Stimulated activated CD4-positive, alpha-beta T cell treated with anti-CD3 and anti-CD28 coated beads, Interleukin-2, amount 100 ng/mL, for 4 hours (primary cell): Measurements from ENCODE around the gene GAL3ST2.
"Not testable (repeated sequence)": the region's sequence is repeated elsewhere in the genome, so short reads cannot be mapped to it uniquely, and the experiment has no call there.

Source experiments
- DNase-seq: peaks from one replicate; pipeline ENCODE4 v3.0.0-alpha.2; 2020; ENCODE audit warnings: low read depth

GAL3ST2 gene

GRCh38 chr2:241820625-241821384, 44.2 kb downstream of the GAL3ST2 start:
- DNase-seq: no peak

- no peak for DNase-seq
Observed at GRCh38 chr2:241821460-241822263, 45.0 kb downstream of the GAL3ST2 start.

- no peak for DNase-seq
Observed at GRCh38 chr2:241822264-241822623, 45.6 kb downstream of the GAL3ST2 start.

- DNase-seq: not testable (repeated sequence)
Observed at GRCh38 chr2:241823531-241824437, 47.2 kb downstream of the GAL3ST2 start.

- DNase-seq: no peak
Observed at GRCh38 chr2:241827394-241827793, 50.8 kb downstream of the GAL3ST2 start.

GRCh38 chr2:241833101-241833663, 56.6 kb downstream of the GAL3ST2 start:
- DNase-seq: no peak

GRCh38 chr2:241833756-241834526, 57.3 kb downstream of the GAL3ST2 start:
- DNase-seq: not testable (repeated sequence)

GRCh38 chr2:241834527-241835210, 58.0 kb downstream of the GAL3ST2 start:
- DNase-seq: no peak

- DNase-seq: no peak
Observed at GRCh38 chr2:241835611-241836010, 59.0 kb downstream of the GAL3ST2 start.

- DNase-seq: no peak
Observed at GRCh38 chr2:241836292-241836691, 59.7 kb downstream of the GAL3ST2 start.

GRCh38 chr2:241837197-241837965, 60.8 kb downstream of the GAL3ST2 start:
- no peak for DNase-seq

GRCh38 chr2:241841181-241842066, 64.8 kb downstream of the GAL3ST2 start:
- DNase-seq: no peak

GRCh38 chr2:241842067-241842415, 65.4 kb downstream of the GAL3ST2 start:
- no peak for DNase-seq

GRCh38 chr2:241842620-241843211, 66.1 kb downstream of the GAL3ST2 start:
- DNase-seq: no peak

- no peak for DNase-seq
Observed at GRCh38 chr2:241843321-241844065, 66.9 kb downstream of the GAL3ST2 start.

GRCh38 chr2:241844066-241844728, 67.6 kb downstream of the GAL3ST2 start:
- DNase-seq: peak; percentile 75
